ENCODE data around the gene MLLT1. TPM values are rescaled to one million over a fixed set of nuclear protein-coding genes. Genes with fewer than 3 reads are reported as not detected.

MLLT1 gene
- total RNA-seq, 5 donors from 2014 or later (not counting 1 experiment from before 2014, with no cell fraction given): 31.4 to 59.8 (median 57.2) TPM

GRCh38 chr19:6161271-6161850 is 118.4 kb downstream of the MLLT1 start:
- no peak overlapping the region for H3K27ac Mint-ChIP-seq
- Histone ChIP-seq H3K27me3 (replicated peaks in 1 of 2; ENCODE audit: control insufficient read depth in 2 of 2, extremely low read depth in 1 of 2, insufficient read depth in 2 of 2, low read length in 1 of 2) (peaks cover 0 to 2% of the 10 kb centered on the region in 2 experiments), H3K9me3 (no peaks in the 10 kb centered on the region), H3K27ac (ENCODE audit: low read length) (no peak overlapping the region), H3K4me3 (ENCODE audit: control insufficient read depth in 1 of 2, extremely low read depth in 1 of 2, low read length in 1 of 2) (no peak overlapping the region), H3K4me1 (ENCODE audit: control insufficient read depth in 1 of 2, extremely low read depth in 1 of 2, insufficient read depth in 2 of 2, low read length in 2 of 2) (peaks cover 0 to 12% of the 10 kb centered on the region in 2 experiments), H3K36me3 (ENCODE audit: control insufficient read depth in 2 of 2, extremely low read depth in 1 of 2, insufficient read depth in 1 of 2, low read length in 1 of 2) (no peaks in the 10 kb centered on the region)
- ATAC-seq (replicated peaks in 1 of 4) (peak; percentile 71 to 88 (median 87)), DNase-seq (peak in 33 of 35 experiments; percentile 11 to 88 (median 64))
- peaks cover 0 to 3% of the 10 kb centered on the region in 2 donors for H3K27me3 Mint-ChIP-seq
- no peaks in the 10 kb centered on the region for H3K36me3 Mint-ChIP-seq
- ChIA-PET CTCF (no interaction called here), POLR2A (no interaction called here)
- H3K4me3 Mint-ChIP-seq: peak overlapping the region in 1 of 3 donors; percentile 53
- WGBS (ENCODE audit: insufficient coverage): 9% methylated on average over 4 of the region's 8 CpGs
- peaks cover 0 to 18% (median 5%) of the 10 kb centered on the region in 3 donors for H3K9me3 Mint-ChIP-seq
- H3K4me1 Mint-ChIP-seq: peaks cover 7 to 14% (median 10%) of the 10 kb centered on the region in 3 donors

Other genes with a start within 250 kb of the MLLT1 start
- 10 to 100 TPM in 1 of 5 donors, 1 to 10 TPM in 4; 4.7 to 11.6 (median 7.8) TPM for gene RFX2, start 169.5 kb downstream of the MLLT1 start, total RNA-seq
- not detected for gene ACSBG2, start 144.3 kb downstream of the MLLT1 start, total RNA-seq
- gene ACER1, start 53.6 kb upstream of the MLLT1 start, total RNA-seq: 1 to 10 TPM in 2 of 5 donors, under 1 TPM in 3; 0.16 to 2.7 (median 0.63) TPM
- 10 to 100 TPM; 74.0 to 92.0 (median 77.2) TPM for gene CLPP, start 81.6 kb upstream of the MLLT1 start, total RNA-seq
- gene ALKBH7, start 92.8 kb upstream of the MLLT1 start, total RNA-seq: 10 to 100 TPM; 49.9 to 94.8 (median 83.5) TPM
- 1 to 10 TPM; 1.7 to 4.1 (median 3.2) TPM for gene PSPN, start 96.0 kb upstream of the MLLT1 start, total RNA-seq
- 10 to 100 TPM; 52.6 to 63.1 (median 60.3) TPM for gene GTF2F1, start 113.2 kb upstream of the MLLT1 start, total RNA-seq
- 100 to 1,000 TPM; 147 to 194 (median 189) TPM for gene KHSRP, start 144.8 kb upstream of the MLLT1 start, total RNA-seq
- under 1 TPM in 3 of 5 donors, not detected in 2; 0.33 to 0.35 (median 0.33) TPM for gene SLC25A41, start 153.8 kb upstream of the MLLT1 start, total RNA-seq
- gene SLC25A23, start 179.8 kb upstream of the MLLT1 start, total RNA-seq: 10 to 100 TPM; 15.5 to 28.0 (median 25.5) TPM
- 1 to 10 TPM; 5.7 to 6.5 (median 5.9) TPM for gene CRB3, start 184.3 kb upstream of the MLLT1 start, total RNA-seq
- 100 to 1,000 TPM; 107 to 140 (median 114) TPM for gene DENND1C, start 201.8 kb upstream of the MLLT1 start, total RNA-seq
- gene TUBB4A, start 222.3 kb upstream of the MLLT1 start, total RNA-seq: 1 to 10 TPM; 3.3 to 7.6 (median 5.0) TPM